KMS-11 (cell line): ENCODE data around the gene NREP.

Source experiments
- H2AFZ ChIP-seq: fragments of 200-600 bp; sonication (generic); 2 replicates; pipeline ENCODE4 v1.6.1; 2016; ENCODE audit warnings: antibody characterized with exemption, mixed run types, low read depth
- H3K27ac ChIP-seq: fragments of 200-600 bp; sonication (generic); 2 replicates; pipeline ENCODE4 v1.6.1; 2016; ENCODE audit warnings: mild to moderate bottlenecking, mixed run types
- H3K27me3 ChIP-seq: fragments of 200-600 bp; sonication (generic); 2 replicates; pipeline ENCODE4 v1.6.1; 2017; ENCODE audit warnings: mild to moderate bottlenecking, low read depth, mixed run types, moderate library complexity; ENCODE audit not compliant: insufficient read depth
- H3K36me3 ChIP-seq: fragments of 200-600 bp; sonication (generic); 2 replicates; pipeline ENCODE4 v1.6.1; 2017; ENCODE audit warnings: mild to moderate bottlenecking, mixed run types; ENCODE audit not compliant: insufficient read depth
- H3K4me1 ChIP-seq: fragments of 200-600 bp; sonication (generic); 2 replicates; pipeline ENCODE4 v1.6.1; 2016; ENCODE audit warnings: mild to moderate bottlenecking, low read depth, mixed run types; ENCODE audit not compliant: poor library complexity, severe bottlenecking
- H3K4me2 ChIP-seq: fragments of 200-600 bp; sonication (generic); 2 replicates; pipeline ENCODE4 v1.7.0; 2016; ENCODE audit warnings: mild to moderate bottlenecking, mixed run types
- H3K4me3 ChIP-seq: fragments of 200-600 bp; sonication (generic); IDR thresholded peaks from 2 replicates; pipeline ENCODE4 v1.6.1; 2017; ENCODE audit warnings: low read depth, low read length, mixed read lengths; ENCODE audit not compliant: insufficient read depth
- H3K79me2 ChIP-seq: fragments of 200-600 bp; sonication (generic); 2 replicates; pipeline ENCODE4 v1.6.1; 2016; ENCODE audit warnings: low read depth, mixed run types; ENCODE audit not compliant: insufficient read depth
- H3K9ac ChIP-seq: fragments of 200-600 bp; sonication (generic); 2 replicates; pipeline ENCODE4 v1.6.1; 2016; ENCODE audit warnings: mild to moderate bottlenecking, mixed run types
- H4K20me1 ChIP-seq: fragments of 200-600 bp; sonication (generic); 2 replicates; pipeline ENCODE4 v1.6.1; 2016; ENCODE audit warnings: mild to moderate bottlenecking, mixed run types; ENCODE audit not compliant: insufficient read depth
- TF ChIP-seq, protein P1 (sequence below): fragments of 200-600 bp; sonication (generic); conservative IDR thresholded peaks from 2 replicates; pipeline ENCODE4 v1.6.1; 2017; ENCODE audit warnings: low read depth, mild to moderate bottlenecking, antibody characterized with exemption, low read length, moderate library complexity, mixed read lengths

Gene NREP

DNA sequence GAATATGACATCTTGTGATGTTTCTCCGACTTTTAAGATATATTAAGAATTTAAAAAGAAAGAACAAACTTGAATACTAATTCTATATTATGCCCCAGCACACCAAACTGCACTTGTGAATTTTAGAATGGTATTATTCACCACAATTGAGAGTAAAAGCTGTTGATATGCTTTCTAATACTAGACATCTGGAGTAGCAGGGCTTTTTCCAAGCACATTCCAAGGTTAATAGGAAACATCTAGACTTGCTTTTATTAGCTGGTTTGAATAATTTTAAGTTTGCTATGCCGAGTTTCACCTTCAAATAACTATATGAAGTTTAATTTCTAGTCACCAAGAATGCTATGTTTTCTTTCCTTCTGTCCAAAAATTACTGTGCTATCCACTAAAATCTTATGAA is 13.5 kb downstream of the NREP start:
- no peak overlapping the region for H3K4me2 ChIP-seq

DNA sequence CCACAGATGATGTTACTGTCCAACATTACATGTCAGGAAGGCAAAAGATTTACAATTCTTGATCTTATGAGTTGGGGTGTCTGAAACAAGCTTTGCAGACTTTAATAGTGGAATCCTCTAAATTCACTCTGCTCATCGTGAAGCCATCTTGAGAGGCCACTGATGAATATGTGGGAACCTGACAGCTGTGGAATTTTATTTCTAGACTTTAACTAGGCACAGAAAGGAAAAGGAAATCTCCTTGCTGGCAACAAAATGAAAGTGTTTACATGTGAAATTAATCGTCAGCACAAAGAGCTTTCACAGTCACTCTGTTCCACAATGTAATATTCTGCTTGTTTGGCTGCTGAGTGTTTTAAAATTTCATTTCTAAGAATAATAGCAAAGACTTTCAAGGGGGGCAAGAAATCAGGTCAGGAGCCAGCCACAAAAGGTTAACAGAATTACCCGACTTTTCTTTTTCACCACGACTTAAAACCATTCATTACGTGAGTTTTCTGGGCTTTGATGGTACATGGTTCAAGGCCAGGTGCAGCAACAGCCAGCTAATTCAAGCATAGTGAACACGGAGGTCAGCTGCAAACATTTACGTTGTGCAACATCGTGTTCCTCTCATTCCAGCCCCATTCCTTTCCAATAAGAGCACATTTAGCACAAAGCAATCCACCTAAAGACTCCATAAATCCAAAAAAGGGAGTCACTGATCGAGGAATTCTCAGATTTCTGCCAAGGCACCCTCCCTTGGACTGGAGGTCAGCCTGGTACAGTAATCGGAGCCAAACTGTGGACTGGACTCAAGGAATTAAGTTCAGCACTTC is 14.6 kb downstream of the NREP start:
- Histone ChIP-seq H3K27me3 (no peaks in the 10 kb centered on the region), H3K79me2 (no peaks in the 10 kb centered on the region), H3K27ac (no peak overlapping the region), H3K4me3 (no peak overlapping the region), H3K36me3 (no peaks in the 10 kb centered on the region), H3K4me1 (peaks cover 23% of the 10 kb centered on the region), H2AFZ (no peak overlapping the region), H3K9ac (no peak overlapping the region), H4K20me1 (no peaks in the 10 kb centered on the region), H3K4me2 (peak overlapping the region; percentile 28; the same call in 1 of the 2 replicates)
- TF ChIP-seq, protein P1, sequence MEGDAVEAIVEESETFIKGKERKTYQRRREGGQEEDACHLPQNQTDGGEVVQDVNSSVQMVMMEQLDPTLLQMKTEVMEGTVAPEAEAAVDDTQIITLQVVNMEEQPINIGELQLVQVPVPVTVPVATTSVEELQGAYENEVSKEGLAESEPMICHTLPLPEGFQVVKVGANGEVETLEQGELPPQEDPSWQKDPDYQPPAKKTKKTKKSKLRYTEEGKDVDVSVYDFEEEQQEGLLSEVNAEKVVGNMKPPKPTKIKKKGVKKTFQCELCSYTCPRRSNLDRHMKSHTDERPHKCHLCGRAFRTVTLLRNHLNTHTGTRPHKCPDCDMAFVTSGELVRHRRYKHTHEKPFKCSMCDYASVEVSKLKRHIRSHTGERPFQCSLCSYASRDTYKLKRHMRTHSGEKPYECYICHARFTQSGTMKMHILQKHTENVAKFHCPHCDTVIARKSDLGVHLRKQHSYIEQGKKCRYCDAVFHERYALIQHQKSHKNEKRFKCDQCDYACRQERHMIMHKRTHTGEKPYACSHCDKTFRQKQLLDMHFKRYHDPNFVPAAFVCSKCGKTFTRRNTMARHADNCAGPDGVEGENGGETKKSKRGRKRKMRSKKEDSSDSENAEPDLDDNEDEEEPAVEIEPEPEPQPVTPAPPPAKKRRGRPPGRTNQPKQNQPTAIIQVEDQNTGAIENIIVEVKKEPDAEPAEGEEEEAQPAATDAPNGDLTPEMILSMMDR = no peak

More for the DNA sequence above, 13.5 kb downstream of the NREP start:
- H3K27ac ChIP-seq = no peak overlapping the region
- H3K4me3 ChIP-seq = no peak overlapping the region
- no peaks in the 10 kb centered on the region for H3K36me3 ChIP-seq
- TF ChIP-seq, protein P1 = no peak
- H3K4me1 ChIP-seq = peaks cover 25% of the 10 kb centered on the region
- H2AFZ ChIP-seq = no peak overlapping the region
- no peaks in the 10 kb centered on the region for H3K27me3 ChIP-seq
- no peaks in the 10 kb centered on the region for H4K20me1 ChIP-seq
- H3K79me2 ChIP-seq = no peaks in the 10 kb centered on the region
- no peak overlapping the region for H3K9ac ChIP-seq

DNA sequence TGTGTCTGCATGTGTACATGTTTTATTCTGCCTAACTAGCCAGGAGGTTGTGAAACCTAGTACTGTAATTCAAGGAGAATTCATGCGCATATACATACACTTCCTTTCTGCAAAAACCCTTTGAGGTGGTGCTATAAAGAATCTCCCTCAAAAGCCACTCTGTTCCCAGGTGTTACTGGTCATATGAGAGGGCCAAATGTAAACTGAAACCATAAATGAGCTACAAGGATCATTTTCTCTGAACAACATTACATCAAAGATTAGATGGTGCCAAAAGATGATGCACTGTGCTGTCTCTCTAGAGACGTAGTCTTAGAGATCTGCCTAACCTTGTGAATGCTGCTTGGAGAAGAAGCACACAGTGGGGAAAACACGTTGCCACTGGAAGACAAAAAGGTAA is 15.7 kb downstream of the NREP start:
- H3K79me2 ChIP-seq = no peaks in the 10 kb centered on the region
- H3K4me2 ChIP-seq = no peak overlapping the region; the same call in 1 of the 2 replicates
- TF ChIP-seq, protein P1 = no peak

DNA sequence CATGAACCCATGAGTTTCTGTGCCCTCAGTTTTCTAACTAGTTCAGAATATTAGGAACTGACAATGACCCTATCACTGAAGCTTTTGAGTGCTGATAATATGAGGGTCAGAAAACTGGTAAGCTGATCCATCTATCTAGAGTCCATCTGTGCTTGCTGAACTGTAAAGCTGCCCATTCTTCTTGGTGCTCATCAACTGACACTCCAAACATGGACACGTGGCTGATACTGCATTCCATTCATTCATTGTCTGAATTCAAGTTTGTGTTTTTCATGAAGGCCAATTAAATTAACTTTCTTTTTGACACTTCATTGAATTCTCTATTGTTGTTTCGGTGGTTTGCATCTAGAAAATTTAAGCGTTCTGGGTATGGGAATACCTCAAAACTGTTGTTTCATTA is 17.6 kb downstream of the NREP start:
- Histone ChIP-seq H3K4me1 (peaks cover 23% of the 10 kb centered on the region), H2AFZ (no peak overlapping the region), H3K4me3 (no peak overlapping the region), H4K20me1 (no peaks in the 10 kb centered on the region), H3K79me2 (no peaks in the 10 kb centered on the region), H3K36me3 (no peaks in the 10 kb centered on the region), H3K9ac (no peak overlapping the region), H3K4me2 (no peak overlapping the region), H3K27ac (no peak overlapping the region), H3K27me3 (no peaks in the 10 kb centered on the region)
- TF ChIP-seq, protein P1 = no peak

More for the DNA sequence above, 15.7 kb downstream of the NREP start:
- peaks cover 23% of the 10 kb centered on the region for H3K4me1 ChIP-seq
- no peak overlapping the region for H3K4me3 ChIP-seq
- no peaks in the 10 kb centered on the region for H4K20me1 ChIP-seq
- H3K27ac ChIP-seq = no peak overlapping the region
- H3K27me3 ChIP-seq = no peaks in the 10 kb centered on the region
- H3K9ac ChIP-seq = no peak overlapping the region
- H3K36me3 ChIP-seq = no peaks in the 10 kb centered on the region
- no peak overlapping the region for H2AFZ ChIP-seq
